ENCODE data around the gene PHC2.

PHC2 gene

DNA sequence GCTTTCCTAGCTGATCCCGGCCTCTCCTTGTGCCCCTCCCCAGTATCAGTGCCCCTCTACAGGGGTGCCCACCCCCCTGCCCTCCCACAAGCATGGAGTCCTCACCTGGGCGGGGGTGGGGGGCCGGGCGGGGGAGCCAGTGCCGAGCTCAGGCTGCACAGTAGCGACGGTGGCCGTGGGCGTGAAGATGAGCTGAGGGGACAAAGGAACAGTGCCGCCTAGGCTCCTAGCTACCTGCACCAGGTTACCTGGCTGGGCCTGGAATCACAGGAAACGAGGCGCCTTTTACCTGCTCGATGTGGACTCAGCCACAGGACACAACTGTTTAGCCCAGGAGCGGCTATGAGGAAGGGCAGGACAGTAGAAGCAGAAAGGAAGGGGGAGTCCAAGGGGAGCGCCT lies 62.5 kb downstream of the PHC2 start:
- no peak for DNase-seq (ENCODE audit: low read depth)

DNA sequence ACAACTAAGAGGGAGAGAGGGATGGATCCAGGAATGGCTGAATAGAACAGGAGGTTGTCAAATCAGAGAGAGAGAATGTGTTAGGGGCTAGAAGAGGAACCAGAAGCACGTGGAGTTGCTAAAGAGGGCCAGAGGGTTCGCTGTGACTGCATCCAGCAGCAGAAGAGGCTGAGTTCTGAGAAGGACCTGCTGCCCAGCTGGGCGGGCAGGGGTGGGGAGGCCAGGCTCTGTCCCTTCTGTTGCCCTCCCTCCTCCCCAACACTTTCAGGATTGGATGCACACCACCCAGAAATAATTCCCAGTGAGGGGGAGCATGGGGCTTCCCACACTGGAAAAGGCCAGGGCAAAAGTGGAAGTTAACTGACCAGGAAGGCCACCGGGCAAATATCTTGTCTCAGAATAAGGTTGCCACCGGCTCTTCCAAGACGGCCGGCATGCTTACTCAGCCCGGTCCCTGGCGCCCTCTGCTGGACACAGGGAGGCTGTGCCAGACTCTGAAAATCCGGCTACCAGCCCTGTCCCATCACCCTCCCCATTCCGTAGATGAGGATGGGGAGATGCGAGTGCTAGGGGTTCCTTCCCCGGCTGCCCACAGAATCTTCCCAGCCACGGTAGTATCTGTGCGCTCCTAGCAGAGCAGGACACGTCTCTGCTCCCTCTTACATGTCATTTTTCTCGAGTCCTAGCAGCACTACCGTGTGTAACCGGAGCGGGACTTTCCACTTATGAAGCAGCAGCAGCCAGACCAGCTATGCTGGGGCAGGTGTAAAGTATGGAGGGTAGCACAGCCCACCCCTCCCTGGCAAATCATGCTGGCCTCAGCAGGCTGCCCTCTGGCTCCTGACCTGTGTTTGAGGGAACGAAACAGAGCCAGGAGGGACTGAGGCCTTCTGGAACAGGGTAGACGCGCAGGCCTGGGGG lies 63.1 kb downstream of the PHC2 start:
- peak; percentile 89 for DNase-seq (ENCODE audit: low read depth)
- TF ChIP-seq, protein P1, sequence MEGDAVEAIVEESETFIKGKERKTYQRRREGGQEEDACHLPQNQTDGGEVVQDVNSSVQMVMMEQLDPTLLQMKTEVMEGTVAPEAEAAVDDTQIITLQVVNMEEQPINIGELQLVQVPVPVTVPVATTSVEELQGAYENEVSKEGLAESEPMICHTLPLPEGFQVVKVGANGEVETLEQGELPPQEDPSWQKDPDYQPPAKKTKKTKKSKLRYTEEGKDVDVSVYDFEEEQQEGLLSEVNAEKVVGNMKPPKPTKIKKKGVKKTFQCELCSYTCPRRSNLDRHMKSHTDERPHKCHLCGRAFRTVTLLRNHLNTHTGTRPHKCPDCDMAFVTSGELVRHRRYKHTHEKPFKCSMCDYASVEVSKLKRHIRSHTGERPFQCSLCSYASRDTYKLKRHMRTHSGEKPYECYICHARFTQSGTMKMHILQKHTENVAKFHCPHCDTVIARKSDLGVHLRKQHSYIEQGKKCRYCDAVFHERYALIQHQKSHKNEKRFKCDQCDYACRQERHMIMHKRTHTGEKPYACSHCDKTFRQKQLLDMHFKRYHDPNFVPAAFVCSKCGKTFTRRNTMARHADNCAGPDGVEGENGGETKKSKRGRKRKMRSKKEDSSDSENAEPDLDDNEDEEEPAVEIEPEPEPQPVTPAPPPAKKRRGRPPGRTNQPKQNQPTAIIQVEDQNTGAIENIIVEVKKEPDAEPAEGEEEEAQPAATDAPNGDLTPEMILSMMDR (conservative IDR thresholded peaks at IDR 0.05; ENCODE audit: low read depth, low read length) = peak; percentile 97
- no peak overlapping the region for H3K4me3 ChIP-seq (ENCODE audit: low read depth, low read length)

More for the DNA sequence above, 62.5 kb downstream of the PHC2 start:
- H3K4me3 ChIP-seq (ENCODE audit: low read depth, low read length) = no peak overlapping the region
- TF ChIP-seq, protein P1 (conservative IDR thresholded peaks at IDR 0.05; ENCODE audit: low read depth, low read length) = no peak

DNA sequence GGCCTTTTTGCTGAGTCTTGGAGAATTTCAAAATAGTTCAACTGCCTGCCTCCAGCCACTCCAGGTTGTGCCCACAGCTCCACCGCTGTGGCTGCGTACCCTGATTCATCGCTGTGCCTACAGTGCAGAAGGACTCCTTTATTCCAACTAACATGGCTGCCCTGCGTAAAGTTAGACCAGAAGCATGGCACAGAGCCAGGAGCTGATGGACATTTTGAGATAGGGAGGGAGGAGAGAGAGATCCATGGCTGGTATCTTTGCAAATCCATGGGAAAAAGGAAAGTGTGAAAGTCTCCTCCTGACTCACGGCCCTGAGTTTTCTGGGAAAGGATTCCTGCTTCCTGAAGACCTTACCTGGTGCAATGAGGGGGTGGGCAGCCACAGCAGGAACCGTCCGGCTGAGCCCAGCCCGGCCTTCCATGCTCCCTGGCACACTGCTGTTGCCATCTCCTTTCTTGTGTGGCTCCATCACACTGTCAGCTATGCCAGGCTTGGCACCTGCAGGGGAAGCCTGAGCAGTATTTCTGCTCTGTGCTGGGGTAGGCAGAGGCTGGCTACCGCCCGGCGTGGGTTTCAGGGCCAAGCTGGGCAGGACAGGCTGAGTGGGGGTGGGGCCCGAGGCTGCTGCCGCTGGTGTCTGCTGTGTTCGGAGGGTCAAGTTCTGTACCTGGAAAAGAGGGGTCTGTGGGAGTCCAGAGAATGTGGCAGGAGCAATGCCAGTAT lies 64.0 kb downstream of the PHC2 start:
- TF ChIP-seq, protein P1 (conservative IDR thresholded peaks at IDR 0.05; ENCODE audit: low read depth, low read length) = no peak
- H3K4me3 ChIP-seq (ENCODE audit: low read depth, low read length) = no peak overlapping the region
- DNase-seq (ENCODE audit: low read depth) = no peak

DNA sequence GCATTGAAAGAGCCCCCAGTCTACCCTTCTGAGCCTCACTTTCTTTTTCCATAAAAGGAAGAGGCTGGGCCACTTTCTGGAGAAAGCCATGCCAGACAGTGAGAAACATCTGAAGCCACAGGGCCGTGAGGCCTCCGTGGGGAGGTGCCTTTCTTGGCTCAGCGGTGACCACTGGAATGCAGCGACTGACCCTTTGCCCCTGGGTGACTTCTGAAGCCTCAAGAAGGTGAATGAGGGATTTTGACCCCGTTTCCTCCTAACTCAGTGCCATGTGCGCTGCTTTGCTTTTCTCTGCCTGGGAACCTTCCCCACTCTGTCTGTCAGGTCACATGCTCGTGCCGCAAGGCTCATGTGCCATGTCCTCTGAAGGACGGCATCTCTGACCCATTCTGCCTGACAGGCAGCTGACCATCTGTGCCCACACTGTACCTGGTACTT lies 65.3 kb downstream of the PHC2 start:
- no peak overlapping the region for H3K4me3 ChIP-seq (ENCODE audit: low read depth, low read length)
- TF ChIP-seq, protein P1 (conservative IDR thresholded peaks at IDR 0.05; ENCODE audit: low read depth, low read length) = no peak
- DNase-seq (ENCODE audit: low read depth) = peak; percentile 96

DNA sequence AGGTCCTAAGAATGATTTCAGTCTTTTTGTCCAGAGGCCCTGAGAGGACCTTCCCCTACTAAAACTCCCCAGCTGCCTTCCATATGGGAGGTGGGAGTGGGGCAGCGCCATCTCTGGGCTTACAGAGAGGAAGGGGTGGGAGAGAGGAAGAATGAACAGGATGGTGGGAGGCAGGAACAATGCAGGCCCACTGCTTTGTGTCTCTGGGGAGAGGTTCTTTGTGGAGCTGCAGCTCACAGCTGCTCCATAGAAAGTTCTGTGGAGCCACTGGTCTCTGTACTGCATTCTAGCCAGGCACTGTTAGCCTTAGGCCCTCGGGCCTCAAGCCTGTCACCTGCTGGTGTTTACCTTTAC lies 66.4 kb downstream of the PHC2 start:
- DNase-seq (ENCODE audit: low read depth) = no peak
- TF ChIP-seq, protein P1 (conservative IDR thresholded peaks at IDR 0.05; ENCODE audit: low read depth, low read length) = no peak

DNA sequence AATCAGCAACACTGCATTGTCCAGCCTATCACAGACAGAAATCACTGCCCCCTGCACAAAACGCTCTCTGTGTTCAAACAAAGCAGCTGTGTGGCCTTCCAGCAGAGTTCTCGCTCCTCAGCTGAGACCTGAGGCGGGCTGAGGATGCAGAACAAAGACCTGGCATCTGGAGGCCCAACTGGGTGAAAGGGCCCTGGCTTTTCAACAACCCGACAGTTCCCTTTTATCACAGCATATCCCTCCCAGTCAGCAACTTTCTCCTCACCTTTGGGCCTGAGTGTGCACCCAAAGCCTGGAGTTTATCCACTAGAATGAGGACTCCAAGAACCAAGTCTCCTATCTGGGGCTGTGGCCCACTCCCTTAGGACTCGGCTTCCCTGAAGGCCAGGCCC lies 67.4 kb downstream of the PHC2 start:
- H3K4me3 ChIP-seq (ENCODE audit: low read depth, low read length) = no peak overlapping the region
- no peak for DNase-seq (ENCODE audit: low read depth)
- TF ChIP-seq, protein P1 (conservative IDR thresholded peaks at IDR 0.05; ENCODE audit: low read depth, low read length) = no peak

More for the DNA sequence above, 66.4 kb downstream of the PHC2 start:
- H3K4me3 ChIP-seq (ENCODE audit: low read depth, low read length) = no peak overlapping the region

All from choroid plexus epithelial cell (primary cell).